ENCODE data around the gene SWSAP1. TPM values are rescaled to one million over a fixed set of nuclear protein-coding genes. Genes with fewer than 3 reads are reported as not detected.

SWSAP1 gene
- total RNA-seq, 6 donors from 2014 or later: 0.89 to 13.6 (median 3.7) TPM

DNA sequence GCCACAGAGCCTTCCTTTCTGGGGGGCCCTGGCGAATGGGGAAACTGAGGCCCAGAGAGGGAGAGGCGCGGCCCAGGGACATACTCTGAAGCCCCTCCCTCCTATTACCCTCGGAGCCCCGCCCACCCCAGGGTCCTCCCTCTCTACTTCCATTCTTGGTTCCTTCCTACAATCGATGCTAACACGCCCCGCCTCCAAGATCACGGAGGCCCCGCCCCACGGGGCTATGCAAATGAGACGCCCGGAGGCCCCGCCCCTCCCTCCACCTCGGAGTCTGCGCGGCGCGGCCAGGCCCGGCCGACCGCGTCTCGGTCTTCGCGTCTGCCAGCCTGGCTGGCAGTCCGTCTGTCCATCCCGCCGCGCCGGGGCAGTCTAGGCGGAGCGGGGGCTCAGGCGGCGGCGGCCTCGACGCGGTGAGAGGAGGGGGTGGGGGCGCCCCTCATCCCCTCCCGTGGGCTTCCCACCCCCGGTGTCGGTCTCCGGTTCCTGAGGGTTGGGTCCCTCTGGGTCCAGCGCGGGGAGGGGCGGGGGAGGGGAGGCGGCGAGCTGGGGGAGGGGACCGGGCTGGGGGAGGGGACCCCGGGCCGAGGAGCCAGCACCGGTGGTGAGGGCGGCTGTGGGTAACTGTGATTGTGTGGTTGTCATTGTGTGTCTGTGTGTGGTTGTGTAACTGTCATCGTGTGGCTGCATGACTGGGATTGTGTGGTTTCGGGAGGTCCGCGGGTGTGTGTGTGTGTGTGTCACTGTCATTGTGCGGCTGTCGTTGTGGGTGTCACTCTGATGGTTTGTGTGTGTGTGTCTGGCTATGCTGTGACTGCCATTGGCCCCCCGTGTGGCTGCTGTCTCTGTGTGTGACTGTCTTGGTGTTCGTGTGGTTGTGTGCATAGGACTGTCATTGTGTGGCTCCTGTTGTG, 19.0 kb upstream of the SWSAP1 start, which contains the start of gene PLPPR2:
PLPPR2 (plus strand) TSS at position 273 of the 914 bp plus-strand sequence. CDS start 2,242 bp downstream, outside the sequence.
- H3K27ac ChIP-seq: peak within 1 kb of the TSS; percentile 56 to 96 (median 80)
- peaks cover 6 to 26% (median 13%) of the 10 kb centered on the region in 4 donors for H3K4me1 ChIP-seq
- peak; percentile 93 to 98 for ATAC-seq (ENCODE audit: low FRiP score in 2 of 2)
- WGBS, 2 donors: 3 to 5% methylated on average over 6 to 39 of the region's 62 CpGs
- DNase-seq: peak; percentile 95 to 97
- no peaks in the 10 kb centered on the region for H3K9me3 ChIP-seq
- peaks cover 0 to 18% (median 7%) of the 10 kb centered on the region in 4 donors for H3K36me3 ChIP-seq
- peak in 1 of 2 donors; percentile 82 for TF ChIP-seq POLR2AphosphoS5 (IDR thresholded peaks at IDR 0.05)
- TF ChIP-seq EP300 (IDR thresholded peaks at IDR 0.05): no peak
- TF ChIP-seq POLR2A (IDR thresholded peaks at IDR 0.05): peak in 2 of 4 donors; percentile 34 to 76
- peak in 1 of 6 experiments; percentile 4 for TF ChIP-seq CTCF (IDR thresholded peaks at IDR 0.05)
- H3K4me3 ChIP-seq: peak within 1 kb of the TSS; percentile 27 to 67 (median 66)
- no peaks in the 10 kb centered on the region for H3K27me3 ChIP-seq

GRCh38 chr19:11356074-11356397, 18.4 kb upstream of the SWSAP1 start:
- Histone ChIP-seq H3K27me3 (no peaks in the 10 kb centered on the region), H3K9me3 (no peaks in the 10 kb centered on the region), H3K27ac (peak overlapping the region in 3 of 4 donors; percentile 75 to 96 (median 85)), H3K36me3 (peaks cover 0 to 19% (median 7%) of the 10 kb centered on the region in 4 donors), H3K4me3 (peak overlapping the region; percentile 10 to 67 (median 66)), H3K4me1 (peaks cover 6 to 26% (median 13%) of the 10 kb centered on the region in 4 donors)
- 85 to 95% methylated on average over 3 to 6 of the region's 6 CpGs for WGBS, 2 donors
- ATAC-seq (ENCODE audit: low FRiP score in 2 of 2) (no peak), DNase-seq (no peak)
- no peak for TF ChIP-seq POLR2AphosphoS5 (IDR thresholded peaks at IDR 0.05)
- TF ChIP-seq POLR2A (IDR thresholded peaks at IDR 0.05): no peak
- TF ChIP-seq CTCF (IDR thresholded peaks at IDR 0.05): no peak
- no peak for TF ChIP-seq EP300 (IDR thresholded peaks at IDR 0.05)

DNA sequence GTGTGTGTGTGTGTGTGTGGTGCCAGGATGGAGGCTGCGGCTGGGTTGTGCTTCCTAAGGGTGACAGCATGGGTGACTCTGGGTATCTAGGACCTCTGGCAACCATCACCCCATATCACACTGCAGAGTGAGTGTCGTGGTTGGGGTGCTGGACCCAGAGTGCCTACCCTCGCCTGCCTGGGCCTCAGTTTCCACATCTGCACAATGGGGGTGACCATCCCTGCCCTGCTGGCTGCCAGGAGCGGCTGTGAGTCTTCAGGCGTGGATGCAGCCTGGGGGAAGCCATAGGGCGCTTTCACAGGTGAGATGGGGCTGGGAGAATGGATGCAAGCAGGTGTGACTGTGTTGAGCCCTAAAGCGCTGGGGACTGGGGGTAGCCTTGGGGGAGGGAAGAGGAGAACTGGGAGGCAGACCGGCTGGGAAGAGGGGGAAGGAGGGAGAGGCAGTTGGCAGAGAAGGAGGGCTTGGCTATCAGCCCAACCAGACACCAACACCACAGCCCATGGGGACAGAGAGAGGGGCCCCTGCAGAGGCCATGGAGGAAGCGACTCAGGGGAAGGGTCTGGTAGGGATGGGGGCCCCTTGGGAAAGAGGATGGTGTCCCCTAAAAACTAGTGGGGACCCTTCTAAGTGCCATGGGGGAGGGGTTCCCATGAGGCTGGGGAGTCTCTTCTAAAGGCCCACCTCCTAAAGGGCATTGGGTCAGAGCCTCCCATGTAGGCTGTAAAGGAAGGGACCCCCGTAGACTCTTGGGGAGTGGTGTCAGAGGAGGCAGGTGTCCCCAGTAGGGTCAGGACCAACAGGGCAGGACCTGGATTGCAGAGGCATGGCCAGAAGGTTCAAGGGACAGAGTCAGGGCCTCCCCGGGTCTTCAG, 17.6 kb upstream of the SWSAP1 start:
- TF ChIP-seq POLR2A (IDR thresholded peaks at IDR 0.05): no peak
- TF ChIP-seq POLR2AphosphoS5 (IDR thresholded peaks at IDR 0.05): no peak
- TF ChIP-seq EP300 (IDR thresholded peaks at IDR 0.05): no peak
- TF ChIP-seq CTCF (IDR thresholded peaks at IDR 0.05): no peak
- Histone ChIP-seq H3K27ac (no peak overlapping the region), H3K27me3 (no peaks in the 10 kb centered on the region), H3K36me3 (peaks cover 0 to 22% (median 8%) of the 10 kb centered on the region in 4 donors), H3K4me3 (no peak overlapping the region), H3K4me1 (peaks cover 6 to 26% (median 13%) of the 10 kb centered on the region in 4 donors), H3K9me3 (no peaks in the 10 kb centered on the region)
- WGBS, 2 donors: 81 to 86% methylated on average over 7 to 9 of the region's 11 CpGs
- DNase-seq (no peak), ATAC-seq (ENCODE audit: low FRiP score in 2 of 2) (no peak)

GRCh38 chr19:11359421-11359820, 15.0 kb upstream of the SWSAP1 start:
- Histone ChIP-seq H3K4me3 (no peak overlapping the region), H3K4me1 (peaks cover 6 to 26% (median 13%) of the 10 kb centered on the region in 4 donors), H3K27ac (no peak overlapping the region), H3K36me3 (peaks cover 3 to 43% (median 28%) of the 10 kb centered on the region in 4 donors), H3K9me3 (no peaks in the 10 kb centered on the region), H3K27me3 (no peaks in the 10 kb centered on the region)
- ATAC-seq (ENCODE audit: low FRiP score in 2 of 2): no peak
- WGBS, 2 donors: 88 to 94% methylated on average over 5 to 11 of the region's 11 CpGs
- DNase-seq: no peak
- no peak for TF ChIP-seq EP300 (IDR thresholded peaks at IDR 0.05)
- TF ChIP-seq POLR2AphosphoS5 (IDR thresholded peaks at IDR 0.05): no peak
- no peak for TF ChIP-seq CTCF (IDR thresholded peaks at IDR 0.05)
- TF ChIP-seq POLR2A (IDR thresholded peaks at IDR 0.05): no peak

Measured in upper lobe of left lung (tissue), 6 donors.